Stimulated activated CD8-positive, alpha-beta memory T cell treated with anti-CD3 and anti-CD28 coated beads, Interleukin-7, amount 100 ng/mL, for 24 hours (primary cell): Measurements from ENCODE around the gene MAP6D1.
A peak's percentile ranks its signal among the peaks of the same experiment; 100 is the strongest.
"Not testable (repeated sequence)": the region's sequence is repeated elsewhere in the genome, so short reads cannot be mapped to it uniquely, and the experiment has no call there.

ENCODE experiments used
- DNase-seq: peaks from one replicate; pipeline ENCODE4 v3.0.0-alpha.2; 2020; ENCODE audit warnings: low read depth

MAP6D1 gene

DNA sequence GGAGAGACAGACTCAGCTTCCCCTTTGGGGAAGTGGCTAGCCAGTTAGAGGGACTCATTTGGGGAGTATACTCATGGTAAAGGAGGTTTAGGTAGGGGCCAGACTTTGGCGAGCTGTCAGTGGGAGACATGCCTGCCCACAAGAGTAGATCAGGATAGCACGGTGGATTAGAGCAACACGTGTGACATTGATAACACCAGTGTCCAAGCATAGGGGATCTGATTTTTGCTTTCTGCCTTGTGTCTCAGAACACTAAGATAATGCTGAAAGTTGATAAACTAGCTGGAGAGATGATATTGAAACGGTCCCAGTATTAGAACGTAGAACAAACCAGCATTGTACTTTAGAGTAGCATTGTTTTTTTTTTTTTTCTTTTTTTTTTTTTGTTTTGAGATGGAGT is 25.9 kb downstream of the MAP6D1 start:
- no peak for DNase-seq

GRCh38 chr3:183797996-183798395 is 27.4 kb downstream of the MAP6D1 start:
- no peak for DNase-seq

DNA sequence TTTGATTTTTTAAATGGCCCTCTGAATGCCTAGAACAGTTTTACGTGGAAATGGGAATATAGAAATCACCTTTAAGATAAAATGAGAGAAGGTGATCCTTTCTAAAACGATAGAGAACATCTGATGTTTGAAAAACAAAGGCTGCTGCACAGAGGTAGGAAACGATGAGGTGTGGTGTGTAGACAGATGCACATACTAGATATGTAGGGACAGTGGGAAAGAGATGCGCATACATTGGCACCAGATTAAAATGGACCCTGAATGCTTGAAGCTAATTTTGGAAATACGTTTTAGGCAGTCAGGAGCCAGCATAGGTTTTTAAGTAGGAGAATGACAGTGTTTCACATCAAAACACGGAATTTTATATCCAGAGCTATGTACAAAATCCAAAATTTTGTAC is 29.0 kb downstream of the MAP6D1 start:
- no peak for DNase-seq

DNA sequence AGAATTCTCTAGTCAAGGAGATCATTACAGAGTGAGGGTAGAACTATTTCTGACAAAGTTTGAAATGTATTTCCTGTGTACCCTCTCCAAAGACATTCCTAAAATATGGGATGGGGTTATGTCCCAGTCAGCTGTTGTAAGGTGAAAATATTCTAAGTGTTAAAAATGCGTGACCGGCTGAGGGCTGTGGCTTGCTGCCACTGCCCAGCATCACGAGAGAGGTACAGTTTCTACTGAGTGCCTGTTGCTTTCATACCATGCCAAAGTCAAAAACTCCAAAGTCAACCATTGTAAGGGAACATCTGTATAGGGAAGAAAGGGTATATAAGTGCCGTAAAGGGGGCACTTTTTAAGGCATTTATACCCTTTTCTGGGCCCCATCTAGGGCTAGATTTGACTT is 30.9 kb downstream of the MAP6D1 start:
- no peak for DNase-seq

DNA sequence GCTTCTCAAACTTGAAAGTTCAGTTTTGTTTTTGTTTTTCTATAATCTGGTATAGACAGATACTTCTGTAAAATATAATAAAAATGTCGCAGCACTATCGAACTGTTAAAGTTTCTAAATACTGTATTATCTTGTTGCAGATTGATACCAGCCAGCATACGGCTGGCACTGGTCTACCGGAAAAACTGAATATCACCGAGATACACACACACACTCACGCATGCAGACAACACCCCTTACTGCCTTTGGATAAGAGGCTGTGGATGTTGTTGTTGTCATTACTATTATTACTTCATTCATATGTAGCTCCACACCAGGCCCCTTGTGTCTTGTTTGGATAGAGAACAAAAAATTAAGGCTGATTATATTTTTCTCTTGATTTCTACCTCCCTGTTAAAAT is 32.4 kb downstream of the MAP6D1 start:
- DNase-seq = no peak

DNA sequence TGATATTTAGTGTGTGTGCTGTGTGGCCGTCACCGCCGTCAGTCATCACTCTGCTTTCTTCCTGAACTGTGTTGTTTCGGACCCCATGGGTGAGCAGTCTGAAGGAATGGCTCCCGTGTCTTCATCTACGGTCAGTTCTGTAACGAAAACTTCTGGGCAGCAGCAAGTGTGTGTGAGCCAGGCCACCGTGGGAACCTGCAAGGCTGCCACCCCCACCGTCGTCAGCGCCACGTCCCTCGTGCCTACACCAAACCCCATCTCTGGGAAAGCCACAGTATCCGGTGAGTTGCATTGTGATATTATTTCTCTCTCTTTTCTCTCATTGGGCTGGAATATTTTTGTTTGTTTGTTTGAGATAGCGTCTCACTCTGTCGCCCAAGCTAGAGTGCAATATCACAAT is 34.7 kb downstream of the MAP6D1 start:
- no peak for DNase-seq

- no peak for DNase-seq
Measured at GRCh38 chr3:183789826-183790225, 35.6 kb downstream of the MAP6D1 start.

GRCh38 chr3:183784503-183784902 is 40.9 kb downstream of the MAP6D1 start:
- DNase-seq = not testable (repeated sequence)

- no peak for DNase-seq
Measured at GRCh38 chr3:183782576-183783276, 42.7 kb downstream of the MAP6D1 start.

- no peak for DNase-seq
Measured at GRCh38 chr3:183781246-183781645, 44.1 kb downstream of the MAP6D1 start.

GRCh38 chr3:183779896-183780465 is 45.4 kb downstream of the MAP6D1 start:
- DNase-seq = no peak

DNA sequence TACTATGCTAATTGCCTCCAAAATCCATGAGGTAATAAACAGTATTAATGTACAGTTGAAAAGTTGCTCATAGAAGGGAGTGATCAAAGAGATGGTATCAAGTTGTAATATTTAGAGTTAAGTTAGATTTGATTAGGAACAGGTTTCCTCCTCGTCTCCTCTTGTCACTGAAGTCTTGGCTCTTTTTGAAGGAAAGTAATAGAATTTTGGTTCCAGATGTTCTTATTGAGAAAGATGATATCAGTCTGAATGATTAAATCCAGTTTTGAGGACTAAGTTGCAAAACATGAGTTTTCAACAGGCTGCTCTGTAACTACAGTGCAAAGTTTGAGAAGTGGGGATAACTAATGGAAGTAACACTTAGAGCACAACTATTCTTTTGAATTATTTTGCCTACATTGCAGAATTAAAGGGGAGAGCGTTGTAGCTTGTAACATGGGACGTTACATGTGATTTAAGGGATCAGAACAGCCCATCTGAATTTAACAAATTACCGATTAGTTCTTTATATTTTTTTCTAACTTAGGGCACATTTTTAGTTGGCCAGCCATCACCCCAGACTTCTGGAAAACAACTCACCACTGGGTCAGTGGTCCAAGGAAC is 48.3 kb downstream of the MAP6D1 start:
- DNase-seq = no peak

DNA sequence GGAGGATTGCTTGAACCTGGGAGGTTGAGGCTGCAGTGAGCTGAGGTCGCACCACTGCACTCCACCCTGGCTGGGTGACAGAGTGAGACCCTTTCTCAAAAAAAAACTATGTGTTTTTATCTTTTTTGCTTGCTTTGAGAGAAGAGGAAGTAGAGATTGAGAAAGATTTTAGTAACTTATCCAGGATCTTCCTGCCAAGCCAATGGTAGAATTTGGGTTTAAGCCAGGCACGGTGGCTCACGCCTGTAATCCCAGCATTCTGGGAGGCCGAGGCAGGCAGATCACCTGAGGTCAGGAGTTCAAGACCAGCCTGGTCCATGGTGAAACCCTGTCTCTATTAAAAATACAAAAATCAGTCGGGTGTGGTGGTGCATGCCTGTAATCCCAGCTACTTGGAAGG is 48.9 kb downstream of the MAP6D1 start:
- not testable (repeated sequence) for DNase-seq

- no peak for DNase-seq
Measured at GRCh38 chr3:183775781-183776180, 49.6 kb downstream of the MAP6D1 start.

DNA sequence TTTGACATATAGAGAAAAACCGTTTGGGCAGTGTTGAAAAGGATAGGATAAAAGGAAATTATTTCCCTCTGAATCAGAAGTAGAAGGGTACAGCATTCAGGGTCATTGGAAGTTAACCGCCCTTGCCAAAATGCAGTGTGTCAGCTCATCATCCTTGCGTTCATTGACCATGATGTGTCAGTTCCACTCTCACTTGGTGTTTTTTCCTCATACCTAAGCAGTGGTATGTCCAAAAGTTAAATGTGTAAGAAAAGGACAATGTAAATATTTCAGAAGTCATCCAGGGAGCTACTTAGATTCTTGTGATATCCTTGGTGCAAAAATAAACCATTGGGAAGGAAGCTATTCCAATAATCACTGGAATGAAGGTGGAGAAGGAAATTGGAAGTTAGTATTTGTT is 50.7 kb downstream of the MAP6D1 start:
- no peak for DNase-seq

- no peak for DNase-seq
Measured at GRCh38 chr3:183769453-183769852, 55.9 kb downstream of the MAP6D1 start.

- no peak for DNase-seq
Measured at GRCh38 chr3:183768114-183768513, 57.3 kb downstream of the MAP6D1 start.

- peak; percentile 43 for DNase-seq
Measured at GRCh38 chr3:183766745-183767606, 58.4 kb downstream of the MAP6D1 start.

DNA sequence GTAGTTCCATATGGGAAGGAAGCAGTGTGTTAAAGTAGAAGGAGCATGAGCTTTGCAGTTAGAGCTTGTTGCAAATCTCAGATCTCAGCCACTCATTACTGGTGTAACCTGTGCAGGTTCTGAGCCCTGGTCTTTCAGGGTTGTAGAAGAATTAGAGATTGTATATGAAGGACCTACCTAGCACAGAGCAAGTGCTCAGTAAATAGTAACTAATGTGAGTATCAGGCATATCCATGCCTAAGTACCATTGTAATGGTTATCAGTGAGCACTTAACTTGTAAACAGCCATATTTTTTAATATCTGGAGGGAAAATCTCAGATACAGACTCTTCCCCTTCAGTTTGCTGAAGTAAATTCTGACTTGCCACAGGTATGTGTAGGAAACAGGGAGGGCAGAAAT is 59.3 kb downstream of the MAP6D1 start:
- no peak for DNase-seq
